CD4-positive, alpha-beta T cell treated with Interleukin-17A for 1 hour (primary cell): ENCODE results near the gene PKLR.

ENCODE experiments used
- DNase-seq: peaks from one replicate; pipeline ENCODE4 v3.0.0-alpha.2; 2020

The PKLR gene

DNA sequence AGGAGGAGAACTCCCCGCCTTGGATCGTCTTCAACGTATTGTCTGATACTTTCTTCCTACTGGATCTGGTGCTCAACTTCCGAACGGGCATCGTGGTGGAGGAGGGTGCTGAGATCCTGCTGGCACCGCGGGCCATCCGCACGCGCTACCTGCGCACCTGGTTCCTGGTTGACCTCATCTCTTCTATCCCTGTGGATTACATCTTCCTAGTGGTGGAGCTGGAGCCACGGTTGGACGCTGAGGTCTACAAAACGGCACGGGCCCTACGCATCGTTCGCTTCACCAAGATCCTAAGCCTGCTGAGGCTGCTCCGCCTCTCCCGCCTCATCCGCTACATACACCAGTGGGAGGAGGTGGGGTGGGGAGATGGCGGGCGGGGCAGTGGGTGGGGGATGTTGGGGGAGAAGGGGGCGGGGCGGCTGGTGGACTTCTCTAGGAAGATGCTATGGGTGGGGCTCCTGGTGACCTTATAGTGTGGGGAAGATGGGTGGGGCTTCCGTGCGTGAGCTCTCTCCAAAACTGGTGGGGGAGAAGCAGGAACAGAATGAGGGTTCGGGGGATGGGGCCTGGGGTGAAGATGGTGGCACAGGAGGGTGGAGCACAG lies 18.6 kb downstream of the PKLR start:
- no peak for DNase-seq

- no peak for DNase-seq
These were observed 22.0 kb downstream of the PKLR start for GRCh38 chr1:155279268-155279667.

- DNase-seq = no peak
These were observed 22.5 kb downstream of the PKLR start for GRCh38 chr1:155278689-155279160.

DNA sequence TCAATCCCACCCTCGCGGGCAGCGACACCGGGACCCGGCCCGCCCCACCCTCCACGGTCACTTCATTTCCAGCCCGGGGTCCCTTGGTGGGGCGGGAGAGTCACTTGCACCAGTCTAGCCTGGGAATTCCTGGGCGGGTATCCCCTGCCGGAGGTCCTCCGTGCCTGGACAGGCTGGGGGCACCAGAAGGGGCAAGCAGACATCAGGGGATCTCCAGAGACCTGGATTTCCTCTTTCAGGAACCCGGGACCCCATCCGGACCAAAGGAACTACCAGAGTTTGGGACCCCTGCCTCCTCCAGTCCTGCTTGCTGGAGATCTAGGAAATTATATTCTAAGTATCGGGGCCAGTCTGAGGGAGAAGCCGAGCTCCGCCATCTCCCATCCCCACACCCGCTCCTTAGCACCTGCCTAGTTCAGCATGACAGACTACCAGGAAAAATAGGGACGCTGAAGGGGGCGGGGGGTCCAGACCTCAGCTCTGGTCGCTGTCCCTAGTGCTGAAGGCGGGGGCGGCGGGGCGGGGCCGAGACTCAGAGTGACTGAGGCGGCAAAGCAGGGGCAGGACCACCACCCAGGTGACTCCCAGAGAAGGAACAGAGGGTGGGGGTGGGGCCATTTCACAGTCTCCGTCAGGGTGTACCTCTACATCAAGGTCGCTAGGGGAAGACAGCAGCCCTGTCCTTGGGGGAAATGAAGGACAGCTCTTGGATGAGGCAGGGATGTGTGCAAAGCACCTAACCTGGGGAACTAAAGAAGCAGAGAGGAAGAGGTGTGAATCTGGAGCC lies 23.1 kb downstream of the PKLR start:
- peak; percentile 81 for DNase-seq

DNA sequence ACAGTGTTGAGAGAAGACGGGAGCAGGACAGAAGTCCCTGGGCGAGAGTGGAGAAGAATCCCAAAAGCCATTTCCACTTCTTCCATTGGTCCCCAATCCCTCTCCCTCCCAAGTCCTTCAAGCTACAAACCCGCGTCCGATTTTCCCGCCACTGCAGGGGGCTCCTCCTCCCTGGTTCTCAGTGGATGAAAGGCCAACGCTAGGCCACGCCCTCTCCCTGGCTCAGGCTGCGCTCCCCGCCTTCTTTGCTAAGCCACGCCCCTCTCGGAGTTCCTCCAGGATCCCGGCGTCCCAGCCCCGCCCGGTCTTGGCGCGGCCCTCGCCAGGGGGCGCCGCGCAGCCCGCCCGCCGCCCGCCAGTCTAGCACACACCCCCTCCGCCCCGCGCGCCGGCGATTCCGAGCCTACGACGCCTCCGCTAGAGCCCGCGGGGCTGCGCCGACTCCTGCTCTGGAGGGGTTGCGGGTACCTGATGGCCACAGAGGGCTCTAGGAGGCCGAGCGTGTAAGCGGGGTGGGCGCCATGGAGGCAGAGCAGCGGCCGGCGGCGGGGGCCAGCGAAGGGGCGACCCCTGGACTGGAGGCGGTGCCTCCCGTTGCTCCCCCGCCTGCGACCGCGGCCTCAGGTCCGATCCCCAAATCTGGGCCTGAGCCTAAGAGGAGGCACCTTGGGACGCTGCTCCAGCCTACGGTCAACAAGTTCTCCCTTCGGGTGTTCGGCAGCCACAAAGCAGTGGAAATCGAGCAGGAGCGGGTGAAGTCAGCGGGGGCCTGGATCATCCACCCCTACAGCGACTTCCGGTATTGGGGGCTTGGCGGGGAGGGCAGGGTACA lies 24.0 kb downstream of the PKLR start, which contains the start of gene HCN3:
HCN3 (plus strand) TSS at position 394 of the 832 bp plus-strand sequence; CDS start at position 522, 128 bp downstream.
- peak; percentile 96 for DNase-seq

DNA sequence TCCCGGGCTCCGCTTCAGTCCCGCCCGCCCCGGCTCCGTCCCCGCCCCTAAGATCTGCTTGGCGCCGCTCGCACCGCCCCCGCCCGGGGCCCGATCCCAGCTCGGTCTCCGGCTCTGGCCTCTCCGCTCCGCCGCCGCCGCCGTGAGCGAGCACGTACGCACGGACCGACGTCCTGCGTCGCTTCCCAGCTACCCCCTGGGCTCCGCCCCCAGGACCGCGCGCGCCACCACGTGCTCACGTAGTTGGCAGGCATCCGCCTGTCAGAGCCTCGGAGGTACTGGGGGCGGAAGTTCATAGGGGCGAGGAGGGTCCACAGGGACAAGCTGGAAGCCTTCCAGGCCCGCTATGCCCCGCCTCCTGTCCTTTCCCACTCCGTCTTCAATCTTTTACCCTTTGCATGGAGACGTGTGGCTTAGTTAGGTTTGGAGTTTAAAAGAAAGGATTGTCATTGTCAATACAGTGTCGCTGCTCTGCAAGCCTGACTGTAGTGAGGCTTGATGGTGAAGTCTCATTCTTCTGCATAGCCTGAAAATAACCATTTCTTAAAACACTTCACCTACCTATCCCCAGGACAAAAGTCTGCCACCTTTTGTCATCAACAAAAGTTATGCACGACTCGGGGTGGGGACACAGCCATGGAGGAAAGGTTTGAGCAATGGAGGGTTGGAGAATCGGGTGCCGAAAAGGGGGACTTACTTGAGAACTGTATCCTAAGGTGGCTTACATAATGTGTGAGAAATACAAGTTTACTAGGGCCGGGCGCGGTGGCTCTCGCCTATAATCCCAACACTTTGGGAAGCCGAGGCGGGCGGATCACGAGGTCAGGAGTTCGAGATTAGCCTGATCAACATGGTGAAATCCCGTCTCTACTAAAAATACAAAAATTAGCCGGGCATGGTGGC lies 27.6 kb downstream of the PKLR start, which contains the start of gene CLK2:
CLK2 (minus strand) TSS at position 162 of the 903 bp plus-strand sequence. CDS start 2,527 bp downstream, outside the sequence.
- peak; percentile 93 for DNase-seq

DNA sequence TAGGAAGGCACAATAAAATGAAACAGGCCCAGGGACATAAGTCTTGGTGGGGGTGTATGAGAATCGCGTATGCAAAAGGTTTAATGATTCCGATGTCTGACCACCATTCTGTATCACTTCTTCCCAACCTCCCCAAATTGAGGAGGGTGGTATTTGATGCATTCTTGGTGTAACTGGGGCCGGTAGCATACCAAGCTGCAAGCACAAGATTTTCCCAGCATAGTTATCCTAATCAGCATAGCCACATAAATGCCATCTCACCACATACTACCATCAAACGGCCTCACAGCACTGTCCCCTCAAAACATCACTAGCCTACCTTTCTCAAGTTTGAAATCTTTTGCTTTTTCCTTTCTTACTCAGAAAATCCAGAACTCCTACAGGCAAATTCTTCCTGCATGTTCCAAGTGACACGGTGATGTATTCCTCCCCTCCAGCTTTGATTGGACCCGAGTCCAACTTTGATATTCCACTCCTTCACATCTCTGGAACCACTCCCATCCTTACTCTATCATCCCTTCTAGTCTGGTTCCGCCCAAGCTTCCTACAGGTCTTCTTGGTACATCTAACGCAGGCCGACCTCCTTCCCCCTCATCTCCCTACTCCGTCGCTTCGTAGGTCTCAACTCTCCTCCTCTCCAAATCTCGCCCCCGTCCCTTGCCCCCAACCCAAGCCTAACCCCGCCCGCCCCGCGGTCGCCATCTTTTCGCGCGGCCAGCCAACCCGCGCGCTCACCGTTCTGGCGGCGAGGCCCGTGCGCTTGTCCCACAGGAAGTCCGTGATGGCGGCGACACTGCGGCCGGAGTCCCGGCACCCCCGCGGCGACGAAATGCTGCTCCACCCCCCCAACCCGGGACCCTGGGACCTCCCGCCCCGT lies 28.5 kb downstream of the PKLR start:
- DNase-seq = no peak

GRCh38 chr1:155269381-155269780 lies 31.9 kb downstream of the PKLR start:
- no peak for DNase-seq

DNA sequence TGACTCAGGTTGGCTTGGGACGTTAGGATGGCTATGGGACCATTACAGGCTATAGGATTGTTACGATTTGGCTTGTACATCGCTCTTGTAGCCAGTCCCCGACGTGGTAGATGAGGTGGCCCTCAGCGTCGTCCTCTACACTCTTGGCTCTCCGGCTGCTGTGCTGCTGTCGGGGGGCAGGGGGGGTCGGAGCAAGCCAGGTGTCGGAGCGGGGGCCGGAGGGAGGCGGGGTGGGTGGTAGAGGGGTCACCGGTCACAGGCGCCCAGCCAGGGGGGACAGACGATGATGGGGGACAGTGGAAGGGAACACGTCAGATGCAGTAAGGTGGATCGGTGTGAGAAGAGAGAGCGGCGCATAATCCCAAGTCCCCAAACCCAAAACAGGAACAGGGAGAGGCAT lies 32.6 kb downstream of the PKLR start:
- DNase-seq = no peak

DNA sequence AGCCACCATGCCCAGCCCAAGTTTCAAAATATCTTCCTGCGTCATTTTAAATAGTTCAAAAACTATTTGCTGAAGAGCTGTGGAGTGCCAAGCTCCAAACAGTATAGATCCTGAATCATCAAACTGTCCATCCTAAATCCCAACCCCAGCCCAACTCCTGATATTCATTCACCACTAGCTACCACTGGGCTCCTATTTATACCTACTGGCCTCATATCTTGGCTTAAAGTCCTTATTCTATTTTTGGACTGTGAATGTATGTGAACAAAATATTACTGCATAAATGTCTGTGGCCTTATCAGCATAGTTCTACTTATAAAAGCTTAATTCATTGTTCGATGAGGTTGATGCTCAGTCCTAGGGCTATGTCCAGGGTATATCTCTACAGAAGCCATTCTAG lies 33.9 kb downstream of the PKLR start:
- no peak for DNase-seq

- no peak for DNase-seq
These were observed 34.7 kb downstream of the PKLR start for GRCh38 chr1:155266553-155266952.

DNA sequence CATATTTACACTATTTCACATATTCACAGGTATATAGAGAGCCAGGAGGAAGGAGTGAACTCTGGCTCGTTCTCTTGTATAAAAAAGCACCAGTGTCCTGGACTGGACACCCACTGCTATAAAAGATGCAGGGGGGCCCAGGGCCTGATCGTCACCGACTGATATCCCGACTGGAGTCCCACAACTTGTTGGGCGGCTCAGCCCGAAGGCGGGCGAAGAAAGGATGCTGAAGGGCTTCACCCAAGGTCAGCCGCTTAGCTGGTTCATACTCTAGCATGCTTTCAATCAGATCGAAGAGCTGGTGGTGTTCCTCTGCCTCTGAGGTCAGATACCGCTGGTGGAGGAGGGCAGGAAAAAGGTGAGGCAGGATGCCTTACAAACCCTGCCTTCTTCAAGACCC lies 38.2 kb downstream of the PKLR start:
- no peak for DNase-seq

DNA sequence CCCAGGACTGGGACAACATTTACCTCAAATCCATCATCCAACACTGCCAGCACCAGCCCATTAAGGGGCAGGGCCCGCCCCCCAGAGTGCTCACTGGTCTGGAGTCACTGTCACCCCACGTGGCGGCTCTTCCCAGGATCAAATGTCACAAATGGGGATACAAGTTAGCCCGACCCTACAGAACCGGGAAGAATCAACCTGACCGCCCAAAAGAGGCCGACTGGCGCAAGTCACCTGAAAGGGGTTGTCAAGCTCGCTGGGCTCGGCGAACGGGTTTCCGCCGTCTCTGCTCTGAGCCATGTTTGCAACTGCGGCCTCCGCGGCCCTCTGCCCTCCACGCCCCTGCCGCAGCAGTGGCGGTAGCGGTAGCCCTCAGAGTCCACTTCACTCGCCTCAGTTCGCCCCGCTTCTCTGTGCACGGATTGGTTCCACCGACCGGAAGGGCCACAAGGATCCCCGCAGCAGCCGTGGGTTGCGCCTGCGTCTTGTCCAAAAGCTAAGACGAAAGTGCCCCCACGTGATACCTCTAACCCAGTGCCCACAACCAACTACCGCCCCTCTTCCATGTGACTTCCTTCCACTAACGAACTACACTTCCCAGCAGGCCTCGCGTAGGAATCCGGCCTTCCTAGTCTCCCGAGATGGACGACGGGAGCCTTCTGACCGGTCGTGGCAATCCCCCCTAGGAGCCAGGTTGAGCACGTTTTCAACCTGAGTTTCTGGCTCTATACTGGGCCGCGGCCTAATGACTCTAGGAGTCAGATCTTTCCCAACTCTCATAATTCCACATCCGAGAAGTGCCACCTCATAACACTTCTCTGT lies 39.2 kb downstream of the PKLR start, which contains the start of gene SCAMP3:
SCAMP3 (minus strand) TSS at position 509 of the 822 bp plus-strand sequence; CDS start at position 300, 209 bp downstream.
- peak; percentile 93 for DNase-seq

DNA sequence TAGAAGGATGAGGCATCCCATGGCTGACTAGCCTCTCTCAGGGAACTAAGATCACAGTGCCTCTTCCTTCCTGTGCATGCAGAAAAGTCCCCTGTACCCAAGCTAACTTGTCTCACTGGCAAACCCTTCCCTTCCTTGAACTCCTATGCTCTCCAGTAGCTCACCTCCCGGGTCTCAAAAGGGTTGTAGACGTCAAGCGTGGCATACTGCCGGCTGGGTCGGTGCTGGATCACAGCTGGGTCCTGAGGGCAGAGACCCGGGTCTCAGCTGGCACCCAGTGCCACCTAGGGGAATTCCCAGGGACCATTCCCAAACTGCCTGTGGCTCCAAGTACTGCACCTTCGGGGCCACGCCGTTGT lies 39.8 kb downstream of the PKLR start:
- DNase-seq = peak; percentile 34

GRCh38 chr1:155260276-155260675 lies 41.0 kb downstream of the PKLR start:
- DNase-seq = no peak

GRCh38 chr1:155256058-155256852 lies 45.0 kb downstream of the PKLR start:
- DNase-seq = no peak

GRCh38 chr1:155255243-155256007 lies 45.8 kb downstream of the PKLR start, which contains the start of gene ENTREP3:
Gene ENTREP3, minus strand, starts transcription at chr1:155255483. Its CDS starts 606 bp downstream, at chr1:155254877.
- DNase-seq = peak; percentile 82

DNA sequence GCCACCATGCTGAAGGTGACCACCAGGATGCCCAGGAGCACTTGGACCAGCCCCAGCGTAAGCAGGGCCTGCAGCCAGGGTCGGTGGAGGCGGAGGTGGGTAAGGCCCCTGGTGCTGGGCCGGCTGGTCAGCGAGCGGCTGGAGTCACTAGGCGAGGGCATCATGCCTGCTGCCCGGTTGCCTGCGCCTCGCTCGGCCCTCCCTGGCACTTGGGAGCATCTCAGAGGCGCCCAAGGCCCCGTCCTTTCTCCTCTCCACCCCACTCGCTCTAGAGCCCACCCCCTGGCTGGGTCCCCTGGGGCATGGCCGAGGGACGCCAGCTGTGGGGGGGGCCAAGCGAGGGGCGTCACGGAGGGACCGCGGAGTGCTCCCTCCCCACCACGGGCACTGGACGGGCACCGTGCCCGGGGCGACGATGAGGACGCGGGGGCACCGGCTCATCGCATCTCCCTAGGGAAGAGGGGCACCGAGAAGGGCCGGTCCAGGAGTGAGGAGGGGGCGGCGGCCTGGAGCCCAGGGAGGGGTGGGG lies 46.5 kb downstream of the PKLR start:
- no peak for DNase-seq
